T-cell (primary cell): ENCODE measurements around the gene MMP23B. TPM values are rescaled to one million over a fixed set of nuclear protein-coding genes. Genes with fewer than 3 reads are reported as not detected.
A peak's percentile ranks its signal among the peaks of the same experiment; 100 is the strongest.

Experiments used
- ATAC-seq, 4 experiments: fragments of 200-7000 bp in 3 of 4; fragments of 150-1000 bp in 1 of 4; cut with Tn5 transposase; replicated peaks in 1 of 4; 1 replicate in 3 of 4; 2 replicates in 1 of 4; pipeline ENCODE4 v1.10.0; 2021; ENCODE audit warnings: moderate library complexity in 3 of 4, mild to moderate bottlenecking in 2 of 4, moderate number of reproducible peaks in 1 of 4
- CTCF ChIA-PET, 2 donors: fragments of 300-600 bp; sonication (Branson Sonifier 250); formaldehyde crosslinking; loops; one replicate each; lab custom pipeline; 2022; ENCODE audit warnings: antibody characterized with exemption in 2 of 2; lab: Charles Lee
- POLR2A ChIA-PET, 2 donors: fragments of 300-600 bp; sonication (Branson Sonifier 250); formaldehyde crosslinking; loops; one replicate each; lab custom pipeline; 2022; ENCODE audit warnings: antibody characterized with exemption in 2 of 2; lab: Charles Lee
- DNase-seq, 35 experiments: peaks; one replicate each; pipeline versions ENCODE4 v3.0.0 to v3.0.0-alpha.2; 2013 to 2023
- H3K27ac ChIP-seq: one replicate; pipeline ENCODE4 v1.5.1; 2013; ENCODE audit warnings: low read length
- H3K27me3 ChIP-seq, 2 experiments: replicated peaks in 1 of 2; 1 replicate in 1 of 2; 2 replicates in 1 of 2; pipeline versions ENCODE4 v1.6.1 to v1.7.0; 2013; ENCODE audit warnings: low read length in 1 of 2, mixed read lengths in 1 of 2; ENCODE audit not compliant: control insufficient read depth in 2 of 2, insufficient read depth in 2 of 2; ENCODE audit errors: extremely low read depth in 1 of 2
- H3K36me3 ChIP-seq, 2 donors: 1 replicate in 1 of 2; 2 replicates in 1 of 2; pipeline versions ENCODE4 v1.6.1 to v1.7.0; 2013; ENCODE audit warnings: low read length in 1 of 2; ENCODE audit not compliant: control insufficient read depth in 2 of 2, insufficient read depth in 1 of 2; ENCODE audit errors: extremely low read depth in 1 of 2
- H3K4me1 ChIP-seq, 2 experiments: 1 replicate in 1 of 2; 2 replicates in 1 of 2; pipeline versions ENCODE4 v1.6.1 to v1.7.0; 2013; ENCODE audit warnings: low read length in 2 of 2, mixed read lengths in 1 of 2; ENCODE audit not compliant: insufficient read depth in 2 of 2, control insufficient read depth in 1 of 2; ENCODE audit errors: extremely low read depth in 1 of 2
- H3K4me3 ChIP-seq, 2 donors: 1 replicate in 1 of 2; 2 replicates in 1 of 2; pipeline versions ENCODE4 v1.5.1 to v1.7.0; 2013; ENCODE audit warnings: mild to moderate bottlenecking in 2 of 2, low read length in 1 of 2, moderate library complexity in 1 of 2; ENCODE audit not compliant: control insufficient read depth in 1 of 2; ENCODE audit errors: extremely low read depth in 1 of 2
- H3K9me3 ChIP-seq: 2 replicates; pipeline ENCODE4 v1.7.0; 2013
- H3K27ac Mint-ChIP-seq, 2 donors: one replicate each; pipeline ENCODE4 v1.8.0; 2020 to 2021; ENCODE audit warnings: mild to moderate bottlenecking in 2 of 2, mixed read lengths in 2 of 2
- H3K27me3 Mint-ChIP-seq, 2 donors: one replicate each; pipeline ENCODE4 v1.8.0; 2021 to 2022; ENCODE audit warnings: mixed read lengths in 2 of 2
- H3K36me3 Mint-ChIP-seq: one replicate; pipeline ENCODE4 v1.8.0; 2021; ENCODE audit warnings: mixed read lengths
- H3K4me1 Mint-ChIP-seq, 3 donors: one replicate each; pipeline ENCODE4 v1.8.0; 2020 to 2022; ENCODE audit warnings: mixed read lengths in 3 of 3, mild to moderate bottlenecking in 1 of 3
- H3K4me3 Mint-ChIP-seq, 3 donors: one replicate each; pipeline ENCODE4 v1.8.0; 2020 to 2022; ENCODE audit warnings: mild to moderate bottlenecking in 3 of 3, mixed read lengths in 3 of 3, moderate library complexity in 3 of 3
- H3K9me3 Mint-ChIP-seq, 3 donors: one replicate each; pipeline ENCODE4 v1.8.0; 2020 to 2022; ENCODE audit warnings: mixed read lengths in 3 of 3
- WGBS: methylation state at CpG from one replicate; pipeline ENCODE4 v1.1.5; 2013; ENCODE audit warnings: missing lambda C conversion rate; ENCODE audit not compliant: insufficient coverage; 5-methylcytosine and 5-hydroxymethylcytosine counted together
- total RNA-seq, 35 experiments: library from RNA in 6 of 35; stranded (reverse) in 6 of 35; fragments of 120-200 nt in 1 of 35; gene quantifications; one replicate each; pipeline versions ENCODE4 v1.2.1 to v1.2.4 and lab custom pipeline; 2013 to 2026

The MMP23B gene
- total RNA-seq, 5 donors from 2014 or later (not counting 1 experiment from before 2014, with no cell fraction given), result 4.8 to 11.2 (median 6.8) TPM

GRCh38 chr1:1614954-1615255, 17.1 kb upstream of the MMP23B start:
- POLR2A ChIA-PET, result interaction anchor here in 1 of 2 donors (1.0 to 2.4 kb wide), 3 partner anchors 15 to 37 kb away, joined by 3 to 16 read pairs (median 3); no protein-coding TSS in a partner anchor
- under 1% methylated on average over 23 of the region's 23 CpGs for WGBS
- peak in 1 of 4 experiments; percentile 0 for ATAC-seq
- CTCF ChIA-PET, result interaction anchor here in 1 of 2 donors (0.6 kb wide), 2 partner anchors 25 to 111 kb away, joined by 3 to 4 read pairs; no protein-coding TSS in a partner anchor
- Mint-ChIP-seq H3K4me1 (peaks cover 28 to 34% (median 29%) of the 10 kb centered on the region in 3 donors), H3K36me3 (peaks cover 4% of the 10 kb centered on the region), H3K9me3 (no peaks in the 10 kb centered on the region), H3K4me3 (peak overlapping the region; percentile 90 to 95 (median 92)), H3K27me3 (no peaks in the 10 kb centered on the region), H3K27ac (peak overlapping the region; percentile 94 to 98)
- Histone ChIP-seq H3K4me3 (peak overlapping the region; percentile 85 to 92), H3K27ac (peak overlapping the region; percentile 100), H3K27me3 (no peaks in the 10 kb centered on the region), H3K36me3 (peaks cover 7% of the 10 kb centered on the region in 2 donors), H3K4me1 (peaks cover 14 to 27% of the 10 kb centered on the region in 2 experiments), H3K9me3 (no peaks in the 10 kb centered on the region)
- no peak for DNase-seq

- Histone ChIP-seq H3K36me3 (peaks cover 7% of the 10 kb centered on the region in 2 donors), H3K27me3 (no peaks in the 10 kb centered on the region), H3K9me3 (no peaks in the 10 kb centered on the region), H3K4me1 (peaks cover 14 to 27% of the 10 kb centered on the region in 2 experiments), H3K27ac (peak within 1 kb of the TSS; percentile 100), H3K4me3 (peak within 1 kb of the TSS; percentile 85 to 92)
- ATAC-seq (peak; percentile 82 to 89 (median 84)), DNase-seq (peak; percentile 96 to 99 (median 98))
- Mint-ChIP-seq H3K4me3 (peak within 1 kb of the TSS; percentile 90 to 95 (median 92)), H3K27ac (peak within 1 kb of the TSS; percentile 94 to 98), H3K9me3 (no peaks in the 10 kb centered on the region), H3K4me1 (peaks cover 28 to 34% (median 29%) of the 10 kb centered on the region in 3 donors), H3K36me3 (peaks cover 4% of the 10 kb centered on the region), H3K27me3 (no peaks in the 10 kb centered on the region)
- ChIA-PET CTCF (interaction anchor here in 1 of 2 donors (0.6 kb wide), 1 partner anchor 15 kb away, joined by 11 read pairs; no protein-coding TSS in a partner anchor), POLR2A (interaction anchor here in 1 of 2 donors (0.7 to 2.4 kb wide), 2 partner anchors 10 to 14 kb away, joined by 9 to 16 read pairs; no protein-coding TSS in a partner anchor)
- WGBS, result under 1% methylated on average over 106 of the region's 107 CpGs
These were observed 16.5 kb upstream of the MMP23B start, which contains the start of gene MIB2 for GRCh38 chr1:1615256-1616044. TSS of gene MIB2 (plus strand) at chr1:1615500. CDS start at chr1:1623453, 7,953 bp downstream.

- H3K27me3 ChIP-seq, result no peaks in the 10 kb centered on the region
- Mint-ChIP-seq H3K9me3 (no peaks in the 10 kb centered on the region), H3K4me3 (peak overlapping the region; percentile 75 to 82 (median 77)), H3K36me3 (peaks cover 4% of the 10 kb centered on the region), H3K4me1 (peaks cover 28 to 33% (median 29%) of the 10 kb centered on the region in 3 donors), H3K27ac (peak overlapping the region in 1 of 2 donors; percentile 75), H3K27me3 (no peaks in the 10 kb centered on the region)
- WGBS, result 9% methylated on average over 77 of the region's 80 CpGs
- peak overlapping the region; percentile 78 to 92 for H3K4me3 ChIP-seq
- DNase-seq, result peak in 11 of 35 experiments; percentile 11 to 65 (median 39)
- CTCF ChIA-PET, result no interaction called here
- no peak overlapping the region for H3K27ac ChIP-seq
- H3K4me1 ChIP-seq, result peaks cover 14 to 27% of the 10 kb centered on the region in 2 experiments
- POLR2A ChIA-PET, result interaction anchor here in 1 of 2 donors (0.7 to 2.4 kb wide), 2 partner anchors 9 to 13 kb away, joined by 9 to 16 read pairs; no protein-coding TSS in a partner anchor
- H3K36me3 ChIP-seq, result peaks cover 7% of the 10 kb centered on the region in 2 donors
- ATAC-seq, result peak; percentile 9 to 31 (median 26)
- no peaks in the 10 kb centered on the region for H3K9me3 ChIP-seq
These were observed 15.8 kb upstream of the MMP23B start for GRCh38 chr1:1616045-1616790.

- DNase-seq, result no peak
- WGBS, result 91% methylated on average over 18 of the region's 19 CpGs
- no peaks in the 10 kb centered on the region for H3K27me3 ChIP-seq
- CTCF ChIA-PET, result no interaction called here
- peak overlapping the region in 1 of 2 donors; percentile 57 for H3K27ac Mint-ChIP-seq
- H3K4me3 Mint-ChIP-seq, result peak overlapping the region; percentile 75 to 82 (median 77)
- H3K9me3 ChIP-seq, result no peaks in the 10 kb centered on the region
- peaks cover 4% of the 10 kb centered on the region for H3K36me3 Mint-ChIP-seq
- POLR2A ChIA-PET, result no interaction called here
- peaks cover 28 to 33% (median 29%) of the 10 kb centered on the region in 3 donors for H3K4me1 Mint-ChIP-seq
- H3K27me3 Mint-ChIP-seq, result no peaks in the 10 kb centered on the region
- peak overlapping the region; percentile 34 to 60 for H3K4me3 ChIP-seq
- ATAC-seq, result no peak
- no peak overlapping the region for H3K27ac ChIP-seq
- H3K4me1 ChIP-seq, result peaks cover 14 to 27% of the 10 kb centered on the region in 2 experiments
- no peaks in the 10 kb centered on the region for H3K9me3 Mint-ChIP-seq
- peaks cover 7% of the 10 kb centered on the region in 2 donors for H3K36me3 ChIP-seq
These were observed 15.1 kb upstream of the MMP23B start for GRCh38 chr1:1616838-1617237.

GRCh38 chr1:1617516-1617915, 14.5 kb upstream of the MMP23B start:
- no peak overlapping the region for H3K27ac Mint-ChIP-seq
- peak overlapping the region; percentile 75 to 82 (median 77) for H3K4me3 Mint-ChIP-seq
- 86% methylated on average over 6 of the region's 11 CpGs for WGBS
- DNase-seq (no peak), ATAC-seq (no peak)
- Histone ChIP-seq H3K27ac (no peak overlapping the region), H3K9me3 (no peaks in the 10 kb centered on the region), H3K27me3 (no peaks in the 10 kb centered on the region), H3K36me3 (peaks cover 7% of the 10 kb centered on the region in 2 donors), H3K4me3 (no peak overlapping the region), H3K4me1 (peaks cover 14 to 27% of the 10 kb centered on the region in 2 experiments)
- H3K36me3 Mint-ChIP-seq, result peaks cover 4% of the 10 kb centered on the region
- no peaks in the 10 kb centered on the region for H3K9me3 Mint-ChIP-seq
- H3K4me1 Mint-ChIP-seq, result peaks cover 25 to 29% (median 29%) of the 10 kb centered on the region in 3 donors
- ChIA-PET POLR2A (interaction anchor here in 1 of 2 donors (0.6 kb wide), 1 partner anchor 11 kb away, joined by 3 read pairs; no protein-coding TSS in a partner anchor), CTCF (no interaction called here)
- H3K27me3 Mint-ChIP-seq, result no peaks in the 10 kb centered on the region
